ENCODE results near the gene TRIM75.

- TF ChIP-seq CTCF (IDR thresholded peaks at IDR 0.05; ENCODE audit: borderline replicate concordance, extremely low read depth, low read length, poor library complexity, severe bottlenecking): no peak
- TF ChIP-seq EZH2 (IDR thresholded peaks at IDR 0.05; ENCODE audit: borderline replicate concordance, low read depth, low read length, severe bottlenecking): no peak
Observed at GRCh38 chr4:165048170-165048569, 5.5 kb upstream of the TRIM75 start.

Data from DND-41 (cell line).